HG03045 (cell line): Measurements from ENCODE around the gene GNAL.
"Not testable (repeated sequence)": the region's sequence is repeated elsewhere in the genome, so short reads cannot be mapped to it uniquely, and the experiment has no call there.

Source experiments
- ATAC-seq: cut with Tn5 transposase; IDR thresholded peaks from one replicate; pipeline ENCODE4 v1.9.1; 2021; ENCODE audit warnings: mild to moderate bottlenecking, moderate library complexity; ENCODE audit not compliant: unreplicated experiment

The GNAL gene

GRCh38 chr18:11688972-11689668, at the start of gene GNAL:
Gene GNAL, plus strand, starts transcription at chr18:11689264. Its CDS starts 300 bp downstream, at chr18:11689564.
- peak; percentile 84 for ATAC-seq

- not testable (repeated sequence) for ATAC-seq
Observed at GRCh38 chr18:11647310-11647709, 41.8 kb upstream of the GNAL start.

- not testable (repeated sequence) for ATAC-seq
Observed at GRCh38 chr18:11647804-11648203, 41.3 kb upstream of the GNAL start.

- no peak for ATAC-seq
Observed at GRCh38 chr18:11649839-11650238, 39.2 kb upstream of the GNAL start.

GRCh38 chr18:11651899-11652298, 37.2 kb upstream of the GNAL start:
- ATAC-seq: no peak

GRCh38 chr18:11653521-11653920, 35.5 kb upstream of the GNAL start:
- no peak for ATAC-seq

- ATAC-seq: no peak
Observed at GRCh38 chr18:11654736-11655605, 34.1 kb upstream of the GNAL start.

- ATAC-seq: no peak
Observed at GRCh38 chr18:11655606-11655932, 33.5 kb upstream of the GNAL start.

GRCh38 chr18:11657152-11657551, 31.9 kb upstream of the GNAL start:
- ATAC-seq: no peak

- ATAC-seq: no peak
Observed at GRCh38 chr18:11657554-11657953, 31.5 kb upstream of the GNAL start.

- ATAC-seq: no peak
Observed at GRCh38 chr18:11658019-11658418, 31.0 kb upstream of the GNAL start.

GRCh38 chr18:11658989-11659388, 30.1 kb upstream of the GNAL start:
- ATAC-seq: no peak

- ATAC-seq: no peak
Observed at GRCh38 chr18:11660691-11661090, 28.4 kb upstream of the GNAL start.

GRCh38 chr18:11661430-11661829, 27.6 kb upstream of the GNAL start:
- ATAC-seq: no peak

- no peak for ATAC-seq
Observed at GRCh38 chr18:11663439-11664029, 25.5 kb upstream of the GNAL start.

- no peak for ATAC-seq
Observed at GRCh38 chr18:11664286-11664685, 24.8 kb upstream of the GNAL start.

GRCh38 chr18:11665146-11665545, 23.9 kb upstream of the GNAL start:
- ATAC-seq: no peak

- no peak for ATAC-seq
Observed at GRCh38 chr18:11665587-11665986, 23.5 kb upstream of the GNAL start.

- ATAC-seq: no peak
Observed at GRCh38 chr18:11666176-11666575, 22.9 kb upstream of the GNAL start.

- no peak for ATAC-seq
Observed at GRCh38 chr18:11666831-11667230, 22.2 kb upstream of the GNAL start.

GRCh38 chr18:11667578-11667977, 21.5 kb upstream of the GNAL start:
- no peak for ATAC-seq
